Adrenal gland (tissue), 5 donors: ENCODE measurements around the gene INO80.

Source experiments
- CTCF ChIP-seq, 6 experiments: fragments of 450-650 bp in 4 of 6; fragments of 200-600 bp in 2 of 6; sonication (generic) in 1 of 6; IDR thresholded peaks; 1 replicate in 5 of 6; 2 replicates in 1 of 6; pipeline versions ENCODE4 v1.5.1 to v1.8.0; 2016 to 2021; ENCODE audit warnings: antibody characterized with exemption in 6 of 6, mild to moderate bottlenecking in 2 of 6, moderate library complexity in 1 of 6
- POLR2A ChIP-seq, 2 donors: fragments of 450-650 bp; IDR thresholded peaks; one replicate each; pipeline ENCODE4 v1.6.1; 2017; ENCODE audit warnings: antibody characterized with exemption in 2 of 2, mild to moderate bottlenecking in 2 of 2, moderate library complexity in 1 of 2
- donor health status: DM: no; HTN: no; CAD: no.

GRCh38 chr15:40957581-40958051, 158.5 kb downstream of the INO80 start:
- TF ChIP-seq POLR2A (IDR thresholded peaks at IDR 0.05) (no peak), CTCF (IDR thresholded peaks at IDR 0.05) (no peak)
